Spleen (tissue), 11 donors: ENCODE data around the gene LRRIQ3. TPM values are rescaled to one million over a fixed set of nuclear protein-coding genes. Genes with fewer than 3 reads are reported as not detected.

Experiments
- DNase-seq: peaks from one replicate; pipeline ENCODE4 v3.0.0-alpha.2; 2020
- H3K27ac ChIP-seq, 8 donors: fragments of 200-600 bp; sonication (generic) in 7 of 8; 1 replicate in 4 of 8; 2 replicates in 4 of 8; pipeline versions ENCODE4 v1.5.0 to v1.8.0; 2016 to 2021; ENCODE audit warnings: inconsistent platforms in 4 of 8, mild to moderate bottlenecking in 4 of 8, moderate library complexity in 1 of 8
- H3K27me3 ChIP-seq, 7 donors: fragments of 200-600 bp; sonication (generic) in 6 of 7; replicated peaks in 1 of 7; 1 replicate in 4 of 7; 2 replicates in 3 of 7; pipeline versions ENCODE4 v1.5.0 to v1.8.0; 2016 to 2021; ENCODE audit warnings: inconsistent platforms in 3 of 7, mild to moderate bottlenecking in 1 of 7
- H3K36me3 ChIP-seq, 6 donors: fragments of 200-600 bp; sonication (generic) in 5 of 6; 1 replicate in 4 of 6; 2 replicates in 2 of 6; pipeline versions ENCODE4 v1.5.0 to v1.8.0; 2016 to 2021; ENCODE audit warnings: inconsistent platforms in 2 of 6
- H3K4me1 ChIP-seq, 6 donors: fragments of 200-600 bp; sonication (generic) in 5 of 6; 1 replicate in 3 of 6; 2 replicates in 3 of 6; pipeline versions ENCODE4 v1.5.0 to v1.8.0; 2016 to 2021; ENCODE audit warnings: inconsistent platforms in 3 of 6
- H3K4me3 ChIP-seq, 8 donors: fragments of 200-600 bp; sonication (generic) in 7 of 8; 1 replicate in 4 of 8; 2 replicates in 4 of 8; pipeline versions ENCODE4 v1.5.0 to v1.8.0; 2016 to 2021; ENCODE audit warnings: inconsistent platforms in 4 of 8, mild to moderate bottlenecking in 4 of 8, moderate library complexity in 2 of 8
- H3K9me3 ChIP-seq, 8 donors: fragments of 200-600 bp; sonication (generic) in 7 of 8; 1 replicate in 4 of 8; 2 replicates in 4 of 8; pipeline versions ENCODE4 v1.5.0 to v1.8.0; 2016 to 2021; ENCODE audit warnings: inconsistent platforms in 4 of 8
- CTCF ChIP-seq, 11 experiments: fragments of 200-600 bp in 7 of 11; fragments of 450-650 bp in 4 of 11; sonication (generic) in 4 of 11; IDR thresholded peaks in 8 of 11; conservative IDR thresholded peaks in 3 of 11; 1 replicate in 7 of 11; 2 replicates in 4 of 11; pipeline versions ENCODE4 v1.4.0 to v1.8.0; 2016 to 2021; ENCODE audit warnings: antibody characterized with exemption in 11 of 11, inconsistent platforms in 4 of 11, mild to moderate bottlenecking in 1 of 11
- POLR2A ChIP-seq, 3 donors: fragments of 450-650 bp; IDR thresholded peaks; one replicate each; pipeline ENCODE4 v1.5.1; 2017; ENCODE audit warnings: antibody characterized with exemption in 3 of 3, mild to moderate bottlenecking in 1 of 3
- POLR2AphosphoS5 ChIP-seq, 3 donors: sonication (generic); formaldehyde crosslinking; IDR thresholded peaks; one replicate each; pipeline ENCODE4 v1.5.1; 2017; ENCODE audit warnings: antibody characterized with exemption in 3 of 3
- WGBS, 5 donors: extraction: QIAGEN DNeasy Blood & Tissue Kit in 3 of 5; methylation state at CpG; one replicate each; pipeline versions ENCODE4 v1.1.5 to v1.1.7; 2013 to 2018; 5-methylcytosine and 5-hydroxymethylcytosine counted together
- intact Hi-C: fragments of 100-400 bp; cut with DNase I; formaldehyde crosslinking; loops from one replicate; pipeline ENCODE4 v1.15.0; 2023; ENCODE audit warnings: low total_unique reads
- polyA plus RNA-seq, 3 donors: library from polyadenylated mRNA; stranded (reverse); fragments of 200-250 nt; gene quantifications; one replicate each; pipeline ENCODE4 v1.2.1, GENCODE V29; 2013
- total RNA-seq, 7 donors: library from RNA; depleted of rRNA in 3 of 7; stranded (reverse); fragments of >200 nt in 3 of 7; fragmentation: NEBNext Ultra II Directional in 4 of 7; extraction: Animal tissue kit (Norgen Biotek cat#: 25700) in 4 of 7; gene quantifications; one replicate each; pipeline versions ENCODE4 v1.1.0 to v1.2.1, GENCODE V29; 2016 to 2021
- donor health status: healthy with polysubstance abuse.
- donor health status: DM: no; HTN: no; CAD: no; lungs with moderate emphysema.
- donor health status: DM: no; HTN: no; CAD: no.
- donor health status: Bipolar disorder and iron deficiency.
- donor health status: healthy.
- donor health status: DM: no; HTN: no; CAD: no.
- donor health status: DM: yes; HTN: yes; CAD: no.

Gene LRRIQ3
- total and polyA plus RNA-seq, 10 donors = 0.86 to 3.0 (median 1.3) TPM

GRCh38 chr1:73980324-73981040, 217.5 kb downstream of the LRRIQ3 start:
- H3K36me3 ChIP-seq = no peaks in the 10 kb centered on the region
- no peak for DNase-seq
- intact Hi-C loops = no loop called here
- WGBS, 5 donors = 45 to 57% (median 49%) methylated on average over 3 of the region's 3 CpGs
- H3K27ac ChIP-seq = no peak overlapping the region
- H3K27me3 ChIP-seq = no peaks in the 10 kb centered on the region
- peaks cover 0 to 3% (median 0%) of the 10 kb centered on the region in 6 donors for H3K4me1 ChIP-seq
- no peak for TF ChIP-seq POLR2AphosphoS5 (IDR thresholded peaks at IDR 0.05)
- H3K9me3 ChIP-seq = peaks cover 0 to 6% (median 0%) of the 10 kb centered on the region in 8 donors
- no peak overlapping the region for H3K4me3 ChIP-seq

GRCh38 chr1:73979684-73980083, 218.3 kb downstream of the LRRIQ3 start:
- DNase-seq = no peak
- peaks cover 0 to 6% (median 0%) of the 10 kb centered on the region in 8 donors for H3K9me3 ChIP-seq
- 80 to 89% (median 83%) methylated on average over 2 of the region's 2 CpGs for WGBS, 5 donors
- no peaks in the 10 kb centered on the region for H3K36me3 ChIP-seq
- H3K4me1 ChIP-seq = peaks cover 0 to 3% (median 0%) of the 10 kb centered on the region in 6 donors
- TF ChIP-seq POLR2AphosphoS5 (IDR thresholded peaks at IDR 0.05) = no peak
- TF ChIP-seq CTCF (IDR thresholded peaks at IDR 0.05 in 8 of 11, conservative IDR thresholded peaks at IDR 0.05 in 3 of 11) = no peak
- no peak overlapping the region for H3K4me3 ChIP-seq
- no peaks in the 10 kb centered on the region for H3K27me3 ChIP-seq
- intact Hi-C loops = no loop called here
- no peak overlapping the region for H3K27ac ChIP-seq

- intact Hi-C loops = no loop called here
- Histone ChIP-seq H3K9me3 (peaks cover 0 to 6% (median 0%) of the 10 kb centered on the region in 8 donors), H3K4me1 (peaks cover 0 to 3% (median 0%) of the 10 kb centered on the region in 6 donors), H3K27me3 (no peaks in the 10 kb centered on the region), H3K4me3 (no peak overlapping the region), H3K27ac (no peak overlapping the region), H3K36me3 (no peaks in the 10 kb centered on the region)
- WGBS, 5 donors = 91 to 97% (median 96%) methylated on average over 1 of the region's 1 CpG
- TF ChIP-seq POLR2A (IDR thresholded peaks at IDR 0.05) (no peak), POLR2AphosphoS5 (IDR thresholded peaks at IDR 0.05) (no peak), CTCF (IDR thresholded peaks at IDR 0.05 in 8 of 11, conservative IDR thresholded peaks at IDR 0.05 in 3 of 11) (no peak)
- DNase-seq = no peak
These were observed 219.0 kb downstream of the LRRIQ3 start for GRCh38 chr1:73978964-73979363.

Other genes with a start within 250 kb of the LRRIQ3 start
- gene FPGT, start 66 bp upstream of the LRRIQ3 start, total RNA-seq = 10 to 100 TPM; 12.7 to 28.0 (median 19.0) TPM
- gene FPGT, start 66 bp upstream of the LRRIQ3 start, polyA plus RNA-seq = 1 to 10 TPM; 3.6 to 6.6 (median 5.1) TPM
- gene TNNI3K, start 37.2 kb upstream of the LRRIQ3 start, total RNA-seq = 1 to 10 TPM in 6 of 7 donors, not detected in 1; 1.3 to 6.2 (median 2.8) TPM
- 1 to 10 TPM in 2 of 3 donors, under 1 TPM in 1; 0.41 to 2.8 (median 1.3) TPM for gene TNNI3K, start 37.2 kb upstream of the LRRIQ3 start, polyA plus RNA-seq